GM12865 (cell line): ENCODE results near the gene GGPS1.
"Not testable (repeated sequence)": the region's sequence is repeated elsewhere in the genome, so short reads cannot be mapped to it uniquely, and the experiment has no call there.

Experiments used
- DNase-seq: peaks from one replicate; pipeline ENCODE4 v3.0.0; 2010; ENCODE audit warnings: low read depth
- H3K4me3 ChIP-seq: 2 replicates; pipeline ENCODE4 v1.5.1; 2011; ENCODE audit warnings: mild to moderate bottlenecking, low read depth, low read length, control low read depth
- CTCF ChIP-seq: IDR thresholded peaks from 2 replicates; pipeline ENCODE4 v1.5.1; 2011; ENCODE audit warnings: low read length, control low read depth, low read depth, inconsistent platforms; ENCODE audit not compliant: insufficient read depth; ENCODE audit errors: missing control alignments

The GGPS1 gene

GRCh38 chr1:235375919-235376605 is 47.7 kb downstream of the GGPS1 start:
- no peak for TF ChIP-seq CTCF
- no peak for DNase-seq
- no peak overlapping the region for H3K4me3 ChIP-seq

- not testable (repeated sequence) for H3K4me3 ChIP-seq, DNase-seq
Observed at GRCh38 chr1:235378134-235378735, 49.9 kb downstream of the GGPS1 start.

GRCh38 chr1:235381955-235382739 is 53.8 kb downstream of the GGPS1 start:
- DNase-seq: not testable (repeated sequence)

GRCh38 chr1:235385633-235386032 is 57.3 kb downstream of the GGPS1 start:
- not testable (repeated sequence) for H3K4me3 ChIP-seq, DNase-seq

More at GRCh38 chr1:235381955-235382739, 53.8 kb downstream of the GGPS1 start:
- H3K4me3 ChIP-seq: not testable (repeated sequence)

- no peak overlapping the region for H3K4me3 ChIP-seq
- no peak for DNase-seq
- no peak for TF ChIP-seq CTCF
Observed at GRCh38 chr1:235391874-235392273, 63.5 kb downstream of the GGPS1 start.
